Stimulated activated naive CD8-positive, alpha-beta T cell treated with anti-CD3 and anti-CD28 coated beads, Interleukin-15, amount 100 ng/mL, for 72 hours (primary cell): Measurements from ENCODE around the gene ACTN1.

Source experiments
- ATAC-seq: fragments of 150-1000 bp; cut with Tn5 transposase; 2 replicates; pipeline ENCODE4 v1.10.0; 2021; ENCODE audit warnings: mild to moderate bottlenecking, moderate library complexity
- DNase-seq, 2 donors: peaks; one replicate each; pipeline ENCODE4 v3.0.0; 2021 to 2022
- H3K27ac Mint-ChIP-seq, 2 donors: one replicate each; pipeline ENCODE4 v1.8.0; 2022; ENCODE audit warnings: mild to moderate bottlenecking in 2 of 2, mixed read lengths in 2 of 2, moderate library complexity in 2 of 2
- H3K27me3 Mint-ChIP-seq: one replicate; pipeline ENCODE4 v1.8.0; 2022; ENCODE audit warnings: mixed read lengths
- H3K4me1 Mint-ChIP-seq: one replicate; pipeline ENCODE4 v1.8.0; 2022; ENCODE audit warnings: mild to moderate bottlenecking, mixed read lengths
- H3K4me3 Mint-ChIP-seq, 2 donors: one replicate each; pipeline ENCODE4 v1.8.0; 2022; ENCODE audit warnings: mild to moderate bottlenecking in 2 of 2, mixed read lengths in 2 of 2, moderate library complexity in 1 of 2
- H3K9me3 Mint-ChIP-seq, 2 donors: one replicate each; pipeline ENCODE4 v1.8.0; 2022; ENCODE audit warnings: mixed read lengths in 2 of 2

Gene ACTN1

GRCh38 chr14:68878908-68879307 lies 100.2 kb downstream of the ACTN1 start:
- Mint-ChIP-seq H3K27ac (no peak overlapping the region), H3K27me3 (no peaks in the 10 kb centered on the region), H3K9me3 (no peaks in the 10 kb centered on the region), H3K4me1 (no peaks in the 10 kb centered on the region), H3K4me3 (no peak overlapping the region)
- DNase-seq, result no peak
- peak; percentile 62 for ATAC-seq

DNA sequence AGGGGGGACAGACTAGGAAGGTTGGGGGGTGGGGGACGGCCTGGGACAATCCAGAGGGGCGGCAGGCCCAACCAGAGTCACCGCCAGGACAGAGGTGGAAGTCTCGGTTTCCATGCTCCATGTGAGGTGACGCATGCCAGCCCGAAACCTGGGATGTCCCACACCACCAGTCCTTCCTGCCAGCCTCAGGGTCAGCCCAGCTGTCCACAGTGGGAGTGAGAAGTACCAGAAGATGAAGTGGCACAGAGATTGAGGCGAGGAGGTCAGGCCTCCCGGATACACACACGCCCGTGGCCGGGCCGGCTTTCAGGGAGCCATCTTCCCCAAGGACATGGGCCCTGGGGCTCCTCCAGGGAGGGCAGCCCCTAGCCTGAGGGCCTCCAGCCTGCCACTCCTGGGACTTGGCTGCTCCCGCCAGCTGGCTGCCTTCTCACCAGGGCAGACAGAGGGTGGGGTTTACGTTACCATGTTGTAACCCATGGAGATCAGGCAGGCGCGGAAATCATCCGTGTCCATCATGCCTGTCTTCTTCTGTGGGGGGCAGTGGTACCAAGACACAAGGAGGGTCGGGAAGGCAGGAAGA lies 101.0 kb downstream of the ACTN1 start:
- Mint-ChIP-seq H3K4me1 (no peaks in the 10 kb centered on the region), H3K4me3 (no peak overlapping the region), H3K9me3 (no peaks in the 10 kb centered on the region), H3K27me3 (no peaks in the 10 kb centered on the region), H3K27ac (peak overlapping the region; percentile 40 to 77)
- ATAC-seq (no peak), DNase-seq (no peak)

DNA sequence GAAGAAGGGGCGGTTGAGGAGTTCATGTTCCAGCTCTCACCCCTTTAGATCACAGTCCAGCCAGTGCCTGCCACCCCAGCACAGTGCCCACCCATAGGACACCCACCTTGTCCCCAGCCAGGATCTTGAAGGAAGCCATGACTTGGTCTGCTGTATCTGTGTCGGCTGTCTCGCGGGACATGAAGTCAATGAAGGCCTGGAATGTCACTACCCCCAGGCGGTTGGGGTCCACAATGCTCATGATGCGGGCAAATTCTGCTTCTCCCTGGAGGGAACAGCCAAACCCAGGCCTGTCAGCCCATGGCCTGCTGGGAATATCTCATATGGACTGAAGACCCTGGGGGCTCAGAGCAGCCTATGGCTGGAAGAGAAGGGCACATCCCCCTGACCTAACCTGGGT lies 102.1 kb downstream of the ACTN1 start:
- no peak overlapping the region for H3K4me3 Mint-ChIP-seq
- H3K9me3 Mint-ChIP-seq, result peaks cover 0 to 6% of the 10 kb centered on the region in 2 donors
- H3K27ac Mint-ChIP-seq, result peak overlapping the region in 1 of 2 donors; percentile 59
- DNase-seq (no peak), ATAC-seq (no peak)
- H3K4me1 Mint-ChIP-seq, result no peaks in the 10 kb centered on the region
- H3K27me3 Mint-ChIP-seq, result no peaks in the 10 kb centered on the region

DNA sequence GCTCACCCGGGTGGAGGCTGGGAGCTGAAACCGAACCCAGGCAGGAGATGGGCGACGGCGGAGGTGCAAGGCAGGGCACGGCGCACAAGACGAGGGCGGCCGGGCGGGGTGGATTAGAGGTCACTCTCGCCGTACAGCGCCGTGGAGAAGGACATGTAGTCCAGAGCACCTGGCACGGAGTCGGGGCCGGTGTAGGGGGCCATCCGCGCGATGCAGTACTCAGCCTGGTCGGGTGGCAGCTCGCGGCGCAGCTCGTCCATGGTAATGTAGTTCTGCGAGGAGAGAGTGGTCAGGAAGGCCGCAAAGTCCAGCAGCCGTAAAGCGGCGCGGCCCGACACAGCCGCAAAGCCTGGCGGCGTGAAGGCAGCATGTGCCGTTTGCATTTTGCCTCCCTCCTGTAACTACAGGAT lies 104.4 kb downstream of the ACTN1 start:
- H3K27ac Mint-ChIP-seq, result no peak overlapping the region
- DNase-seq (no peak), ATAC-seq (no peak)
- H3K9me3 Mint-ChIP-seq, result peaks cover 0 to 7% of the 10 kb centered on the region in 2 donors
- no peak overlapping the region for H3K4me3 Mint-ChIP-seq
- H3K4me1 Mint-ChIP-seq, result no peaks in the 10 kb centered on the region
- no peaks in the 10 kb centered on the region for H3K27me3 Mint-ChIP-seq

GRCh38 chr14:68873376-68873775 lies 105.7 kb downstream of the ACTN1 start:
- no peaks in the 10 kb centered on the region for H3K27me3 Mint-ChIP-seq
- no peak overlapping the region for H3K4me3 Mint-ChIP-seq
- DNase-seq, result no peak
- peak overlapping the region; percentile 62 to 68 for H3K27ac Mint-ChIP-seq
- H3K4me1 Mint-ChIP-seq, result no peaks in the 10 kb centered on the region
- ATAC-seq, result no peak
- H3K9me3 Mint-ChIP-seq, result peaks cover 0 to 7% of the 10 kb centered on the region in 2 donors

GRCh38 chr14:68871392-68871791 lies 107.7 kb downstream of the ACTN1 start:
- H3K27me3 Mint-ChIP-seq, result no peaks in the 10 kb centered on the region

DNA sequence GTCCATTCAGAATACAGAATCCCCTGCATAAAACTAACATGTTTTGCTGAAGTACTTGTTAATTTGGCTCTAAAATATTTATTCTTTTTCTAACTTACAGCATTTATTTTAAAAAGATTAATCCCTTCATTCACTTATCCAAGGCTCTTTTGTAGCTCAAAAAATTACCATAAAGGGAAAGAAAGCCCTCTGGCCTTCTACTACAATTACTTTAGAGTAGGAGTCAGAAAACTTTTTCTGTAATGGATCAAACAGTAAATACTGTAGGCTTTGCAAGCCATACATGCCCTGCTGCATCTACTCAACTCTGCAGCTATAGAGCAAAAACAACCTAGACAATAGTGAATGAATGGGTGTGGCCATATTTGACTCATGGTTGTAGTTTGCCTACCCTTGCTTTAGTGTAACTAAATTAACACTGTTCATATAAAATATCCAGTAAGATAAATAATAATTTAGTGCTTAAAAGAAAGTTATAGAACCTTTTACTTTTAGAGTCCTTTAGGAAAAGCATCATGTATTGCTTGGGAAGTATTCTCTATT lies 112.0 kb downstream of the ACTN1 start:
- Mint-ChIP-seq H3K27ac (no peak overlapping the region), H3K27me3 (no peaks in the 10 kb centered on the region), H3K9me3 (peaks cover 0 to 3% of the 10 kb centered on the region in 2 donors), H3K4me1 (no peaks in the 10 kb centered on the region), H3K4me3 (no peak overlapping the region)
- DNase-seq (no peak), ATAC-seq (no peak)

More at GRCh38 chr14:68871392-68871791, 107.7 kb downstream of the ACTN1 start:
- peaks cover 0 to 7% of the 10 kb centered on the region in 2 donors for H3K9me3 Mint-ChIP-seq
- no peak for DNase-seq
- ATAC-seq, result no peak
- no peak overlapping the region for H3K4me3 Mint-ChIP-seq
- peak overlapping the region in 1 of 2 donors; percentile 76 for H3K27ac Mint-ChIP-seq
- H3K4me1 Mint-ChIP-seq, result no peaks in the 10 kb centered on the region

GRCh38 chr14:68865542-68865941 lies 113.6 kb downstream of the ACTN1 start:
- H3K9me3 Mint-ChIP-seq, result no peaks in the 10 kb centered on the region
- no peak overlapping the region for H3K4me3 Mint-ChIP-seq
- no peak overlapping the region for H3K27ac Mint-ChIP-seq
- DNase-seq (no peak), ATAC-seq (no peak)
- no peaks in the 10 kb centered on the region for H3K4me1 Mint-ChIP-seq
- H3K27me3 Mint-ChIP-seq, result no peaks in the 10 kb centered on the region

DNA sequence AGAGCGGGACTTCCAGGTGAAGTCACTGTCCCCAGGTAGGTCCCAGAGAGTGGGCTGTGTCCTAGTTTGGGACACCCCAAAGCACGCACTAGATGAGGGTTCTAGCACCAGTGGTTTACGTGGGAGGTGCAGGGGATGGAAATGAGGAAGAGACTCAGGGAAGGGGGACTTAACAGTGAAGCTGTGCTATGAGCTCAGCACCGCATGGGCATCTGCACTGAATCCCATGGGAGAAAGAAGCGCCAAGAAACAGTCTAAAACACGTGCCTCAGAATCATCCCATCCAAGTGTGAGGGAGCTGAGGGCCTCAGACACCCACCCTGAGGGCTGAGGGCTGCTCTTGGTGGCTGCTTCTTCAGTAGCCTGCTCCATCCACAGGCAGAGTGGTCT lies 114.7 kb downstream of the ACTN1 start:
- Mint-ChIP-seq H3K4me3 (no peak overlapping the region), H3K27me3 (no peaks in the 10 kb centered on the region), H3K27ac (no peak overlapping the region), H3K4me1 (no peaks in the 10 kb centered on the region), H3K9me3 (no peaks in the 10 kb centered on the region)
- DNase-seq (no peak), ATAC-seq (no peak)

GRCh38 chr14:68863610-68864360 lies 115.3 kb downstream of the ACTN1 start:
- Mint-ChIP-seq H3K27me3 (no peaks in the 10 kb centered on the region), H3K9me3 (no peaks in the 10 kb centered on the region), H3K4me1 (no peaks in the 10 kb centered on the region), H3K4me3 (no peak overlapping the region), H3K27ac (peak overlapping the region in 1 of 2 donors; percentile 29)
- DNase-seq, result no peak
- no peak for ATAC-seq

DNA sequence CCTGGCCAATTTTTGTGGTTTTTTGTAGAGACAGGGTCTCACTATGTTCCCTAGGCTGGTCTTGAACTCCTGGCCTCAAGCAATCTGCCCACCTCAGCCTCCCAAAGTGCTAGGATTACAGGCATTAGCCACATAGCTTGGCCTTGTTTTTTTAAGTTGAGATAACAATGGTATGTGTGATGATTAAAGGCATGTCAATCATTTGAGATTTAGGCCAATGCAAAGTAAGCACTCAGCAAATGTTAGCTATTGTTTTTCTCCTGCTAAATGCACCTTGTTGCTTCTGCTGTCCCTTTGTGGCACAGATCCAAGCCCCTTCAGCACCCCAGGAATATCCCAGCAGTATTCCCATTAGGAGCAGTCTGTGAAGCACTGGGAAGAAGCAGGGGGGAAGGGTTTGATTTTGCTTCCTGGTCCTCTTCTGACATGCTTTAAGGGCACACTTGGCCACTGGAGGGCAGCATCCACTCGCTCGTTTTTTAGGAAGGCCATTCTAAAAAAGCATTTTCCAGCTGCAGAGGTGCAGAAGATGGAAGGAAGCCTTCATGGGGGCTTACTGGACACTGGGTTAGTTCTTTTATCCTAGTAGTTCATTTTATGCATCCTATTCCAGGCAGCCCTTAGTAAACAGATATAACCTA lies 116.0 kb downstream of the ACTN1 start:
- DNase-seq (peak; percentile 68 to 69), ATAC-seq (peak; percentile 67)
- H3K4me3 Mint-ChIP-seq, result no peak overlapping the region
- H3K27ac Mint-ChIP-seq, result peak overlapping the region; percentile 19 to 61
- no peaks in the 10 kb centered on the region for H3K27me3 Mint-ChIP-seq
- H3K4me1 Mint-ChIP-seq, result no peaks in the 10 kb centered on the region
- H3K9me3 Mint-ChIP-seq, result no peaks in the 10 kb centered on the region

GRCh38 chr14:68860771-68861170 lies 118.3 kb downstream of the ACTN1 start:
- H3K27ac Mint-ChIP-seq, result peak overlapping the region in 1 of 2 donors; percentile 58
- H3K4me1 Mint-ChIP-seq, result no peaks in the 10 kb centered on the region
- H3K9me3 Mint-ChIP-seq, result no peaks in the 10 kb centered on the region
- ATAC-seq (no peak), DNase-seq (no peak)
- no peak overlapping the region for H3K4me3 Mint-ChIP-seq
- H3K27me3 Mint-ChIP-seq, result no peaks in the 10 kb centered on the region

DNA sequence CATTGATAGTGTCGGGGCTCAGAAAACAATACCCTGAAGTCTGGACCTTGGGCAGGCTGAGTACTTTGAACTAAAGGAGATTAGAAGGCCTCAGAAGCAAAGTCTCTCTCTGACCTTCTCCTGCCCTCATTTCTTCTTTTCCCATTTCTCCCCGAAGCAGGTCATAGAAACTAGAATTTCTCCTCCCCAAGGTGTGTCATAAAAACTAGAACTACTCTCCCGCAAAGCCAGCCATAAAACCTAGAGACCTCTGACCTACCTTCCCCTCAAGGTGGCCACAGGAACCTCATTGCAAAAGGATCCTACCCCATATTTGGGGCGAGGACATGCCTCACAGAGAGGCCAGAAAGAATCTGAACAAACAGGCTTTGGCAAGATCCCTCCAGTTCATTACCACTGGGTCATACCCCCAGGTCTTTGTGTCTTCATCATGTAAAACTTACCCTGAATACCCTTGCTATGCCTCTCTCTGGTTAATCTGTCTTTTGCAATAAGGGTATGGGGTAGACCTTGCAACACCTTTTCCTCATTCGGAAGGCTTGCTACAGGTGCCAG lies 121.5 kb downstream of the ACTN1 start:
- H3K27ac Mint-ChIP-seq, result no peak overlapping the region
- no peak overlapping the region for H3K4me3 Mint-ChIP-seq
- no peaks in the 10 kb centered on the region for H3K9me3 Mint-ChIP-seq
- H3K4me1 Mint-ChIP-seq, result no peaks in the 10 kb centered on the region
- ATAC-seq, result no peak
- H3K27me3 Mint-ChIP-seq, result no peaks in the 10 kb centered on the region
- DNase-seq, result no peak

- Mint-ChIP-seq H3K9me3 (no peaks in the 10 kb centered on the region), H3K27ac (no peak overlapping the region), H3K4me1 (no peaks in the 10 kb centered on the region), H3K27me3 (no peaks in the 10 kb centered on the region), H3K4me3 (no peak overlapping the region)
- ATAC-seq (no peak), DNase-seq (no peak)
Measured at GRCh38 chr14:68856572-68856971, 122.5 kb downstream of the ACTN1 start.

GRCh38 chr14:68854421-68854820 lies 124.7 kb downstream of the ACTN1 start:
- DNase-seq, result no peak

DNA sequence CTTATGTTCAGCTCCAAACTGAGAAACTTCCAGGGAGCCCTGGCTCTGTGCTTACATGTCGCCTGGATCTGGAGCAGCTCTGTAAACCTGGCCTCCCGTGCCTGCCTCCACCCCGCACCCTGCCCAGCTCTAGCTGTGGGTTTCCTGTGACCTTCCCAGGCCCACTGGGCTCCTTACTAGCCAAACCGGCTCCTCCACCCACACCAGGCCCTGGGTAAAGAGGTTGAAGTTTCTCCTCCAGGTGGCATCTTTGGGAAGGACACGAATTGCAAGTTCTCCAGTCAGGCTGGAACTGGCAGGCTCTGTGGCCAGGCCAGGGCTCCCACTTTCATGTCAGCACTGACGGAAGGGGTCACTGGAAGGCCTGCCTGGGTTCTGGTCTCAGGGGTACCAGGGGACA lies 125.4 kb downstream of the ACTN1 start:
- H3K4me1 Mint-ChIP-seq, result no peaks in the 10 kb centered on the region
- no peak overlapping the region for H3K27ac Mint-ChIP-seq
- H3K4me3 Mint-ChIP-seq, result no peak overlapping the region
- H3K27me3 Mint-ChIP-seq, result no peaks in the 10 kb centered on the region
- ATAC-seq (no peak), DNase-seq (no peak)
- no peaks in the 10 kb centered on the region for H3K9me3 Mint-ChIP-seq

More at GRCh38 chr14:68854421-68854820, 124.7 kb downstream of the ACTN1 start:
- ATAC-seq, result no peak
- Mint-ChIP-seq H3K4me3 (no peak overlapping the region), H3K27me3 (no peaks in the 10 kb centered on the region), H3K9me3 (no peaks in the 10 kb centered on the region), H3K27ac (no peak overlapping the region), H3K4me1 (no peaks in the 10 kb centered on the region)
